ENCODE data around the gene NUP205.
"Not testable (repeated sequence)": the region's sequence is repeated elsewhere in the genome, so short reads cannot be mapped to it uniquely, and the experiment has no call there.

The NUP205 gene

GRCh38 chr7:135634191-135634878 is 76.6 kb downstream of the NUP205 start:
- DNase-seq: no peak

GRCh38 chr7:135639690-135640089 is 82.0 kb downstream of the NUP205 start:
- not testable (repeated sequence) for DNase-seq

GRCh38 chr7:135644154-135644553 is 86.4 kb downstream of the NUP205 start:
- no peak for DNase-seq

GRCh38 chr7:135644729-135645128 is 87.0 kb downstream of the NUP205 start:
- DNase-seq: no peak

GRCh38 chr7:135645296-135645904 is 87.7 kb downstream of the NUP205 start:
- DNase-seq: peak in 1 of 2 donors; percentile 56

- DNase-seq: no peak
Observed at GRCh38 chr7:135647755-135648154, 90.0 kb downstream of the NUP205 start.

- no peak for DNase-seq
Observed at GRCh38 chr7:135648235-135648634, 90.5 kb downstream of the NUP205 start.

GRCh38 chr7:135650831-135651573 is 93.3 kb downstream of the NUP205 start:
- peak in 1 of 2 donors; percentile 18 for DNase-seq

GRCh38 chr7:135653340-135654080 is 95.8 kb downstream of the NUP205 start:
- no peak for DNase-seq

GRCh38 chr7:135658564-135658963 is 100.8 kb downstream of the NUP205 start:
- no peak for DNase-seq

- no peak for DNase-seq
Observed at GRCh38 chr7:135659159-135659846, 101.6 kb downstream of the NUP205 start.

- no peak for DNase-seq
Observed at GRCh38 chr7:135661311-135662122, 103.8 kb downstream of the NUP205 start.

GRCh38 chr7:135662123-135662372 is 104.3 kb downstream of the NUP205 start:
- no peak for DNase-seq

GRCh38 chr7:135662373-135663114 is 104.8 kb downstream of the NUP205 start, which contains the start of gene STMP1:
TSS of gene STMP1 (plus strand) at chr7:135662514.
- DNase-seq: peak; percentile 94 to 95

- DNase-seq: no peak
Observed at GRCh38 chr7:135664046-135664589, 106.4 kb downstream of the NUP205 start.

GRCh38 chr7:135665042-135665441 is 107.3 kb downstream of the NUP205 start:
- no peak for DNase-seq

- DNase-seq: no peak
Observed at GRCh38 chr7:135666156-135666555, 108.4 kb downstream of the NUP205 start.

GRCh38 chr7:135666846-135667245 is 109.1 kb downstream of the NUP205 start:
- DNase-seq: no peak

- not testable (repeated sequence) for DNase-seq
Observed at GRCh38 chr7:135667626-135668025, 109.9 kb downstream of the NUP205 start.

- not testable (repeated sequence) for DNase-seq
Observed at GRCh38 chr7:135668852-135669395, 111.2 kb downstream of the NUP205 start.

Measured in CD4-positive, alpha-beta T cell treated with Interleukin-1 beta for 1 hour (primary cell).